Sigmoid colon (tissue), 4 donors: Measurements from ENCODE around the gene IMMP2L.

Source experiments
- EP300 ChIP-seq, 4 donors: sonication (generic); formaldehyde crosslinking; IDR thresholded peaks; one replicate each; pipeline ENCODE4 v1.6.1; 2017; ENCODE audit warnings: antibody characterized with exemption in 4 of 4
- POLR2AphosphoS5 ChIP-seq, 4 donors: sonication (generic); formaldehyde crosslinking; IDR thresholded peaks; one replicate each; pipeline ENCODE4 v1.6.1; 2017; ENCODE audit warnings: antibody characterized with exemption in 4 of 4
- TF ChIP-seq, protein P1 (sequence below), 4 experiments: fragments of 450-650 bp in 3 of 4; fragments of 200-600 bp in 1 of 4; IDR thresholded peaks; one replicate each; pipeline ENCODE4 v1.5.1; 2016 to 2019; ENCODE audit warnings: antibody characterized with exemption in 4 of 4, mild to moderate bottlenecking in 3 of 4, moderate library complexity in 2 of 4

DNA sequence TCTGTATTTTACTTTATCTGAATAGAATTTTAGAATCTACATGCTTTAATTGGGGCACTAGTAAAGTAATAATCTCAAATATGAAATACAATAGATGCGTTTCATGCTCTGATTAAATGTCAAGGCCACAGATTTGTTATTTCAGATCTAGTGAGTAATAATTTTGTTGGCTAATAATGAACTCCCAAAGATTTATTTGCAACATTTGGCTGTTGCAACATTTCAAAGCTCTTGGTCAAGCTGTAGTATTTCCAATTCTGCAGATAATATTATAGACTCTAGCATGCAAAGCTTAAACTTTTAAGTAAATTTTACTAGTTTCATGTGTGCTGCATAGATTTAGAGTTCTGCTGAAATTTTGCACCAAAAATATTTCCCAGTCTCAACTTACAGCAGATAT is 454.7 kb downstream of the IMMP2L start:
- TF ChIP-seq, protein P1, sequence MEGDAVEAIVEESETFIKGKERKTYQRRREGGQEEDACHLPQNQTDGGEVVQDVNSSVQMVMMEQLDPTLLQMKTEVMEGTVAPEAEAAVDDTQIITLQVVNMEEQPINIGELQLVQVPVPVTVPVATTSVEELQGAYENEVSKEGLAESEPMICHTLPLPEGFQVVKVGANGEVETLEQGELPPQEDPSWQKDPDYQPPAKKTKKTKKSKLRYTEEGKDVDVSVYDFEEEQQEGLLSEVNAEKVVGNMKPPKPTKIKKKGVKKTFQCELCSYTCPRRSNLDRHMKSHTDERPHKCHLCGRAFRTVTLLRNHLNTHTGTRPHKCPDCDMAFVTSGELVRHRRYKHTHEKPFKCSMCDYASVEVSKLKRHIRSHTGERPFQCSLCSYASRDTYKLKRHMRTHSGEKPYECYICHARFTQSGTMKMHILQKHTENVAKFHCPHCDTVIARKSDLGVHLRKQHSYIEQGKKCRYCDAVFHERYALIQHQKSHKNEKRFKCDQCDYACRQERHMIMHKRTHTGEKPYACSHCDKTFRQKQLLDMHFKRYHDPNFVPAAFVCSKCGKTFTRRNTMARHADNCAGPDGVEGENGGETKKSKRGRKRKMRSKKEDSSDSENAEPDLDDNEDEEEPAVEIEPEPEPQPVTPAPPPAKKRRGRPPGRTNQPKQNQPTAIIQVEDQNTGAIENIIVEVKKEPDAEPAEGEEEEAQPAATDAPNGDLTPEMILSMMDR (IDR thresholded peaks at IDR 0.05), result no peak
- TF ChIP-seq EP300 (IDR thresholded peaks at IDR 0.05), result no peak
- no peak for TF ChIP-seq POLR2AphosphoS5 (IDR thresholded peaks at IDR 0.05)
